ENCODE results near the gene SLC6A8. TPM values are rescaled to one million over a fixed set of nuclear protein-coding genes. Genes with fewer than 3 reads are reported as not detected.

Gene SLC6A8
- total and polyA plus RNA-seq, 2 of the 4 experiments (the other 2 are of a cell fraction) = 7.2 to 25.5 TPM

Small RNA genes lying within 50 kb of the gene (microRNA-seq; reads per million reads assigned to microRNA genes)
- not detected for gene RN7SL687P (ENCODE audit: insufficient read depth, insufficient read length)

Small RNA genes lying within 50 kb of the gene (small RNA-seq; reads per million reads assigned to genes)
- gene RN7SL687P = 0 to 1.8 (median 0) reads per million in 5 experiments

Other genes starting within 250 kb of the SLC6A8 start
- gene TREX2, start 241.9 kb upstream of the SLC6A8 start, total RNA-seq (2012; rRNA removed) = 0.36 and 0.56 TPM in 2 replicates
- 0.84 and 1.1 TPM in 2 replicates for gene TREX2, start 241.9 kb upstream of the SLC6A8 start, polyA plus RNA-seq (2012; rRNA removed)
- gene HAUS7, start 217.3 kb upstream of the SLC6A8 start, total RNA-seq (2012; rRNA removed) = 10.8 TPM in 2 replicates
- 25.9 and 27.7 TPM in 2 replicates for gene HAUS7, start 217.3 kb upstream of the SLC6A8 start, polyA plus RNA-seq (2012; rRNA removed)
- gene BGN, start 192.9 kb upstream of the SLC6A8 start, total RNA-seq (2012; rRNA removed) = 10.0 and 11.3 TPM in 2 replicates
- 269 and 298 TPM in 2 replicates for gene BGN, start 192.9 kb upstream of the SLC6A8 start, polyA plus RNA-seq (2012; rRNA removed)
- gene ATP2B3, start 170.3 kb upstream of the SLC6A8 start, total RNA-seq (2012; rRNA removed) = under 0.01 TPM in 1 of 2 replicates, not detected in the other
- gene ATP2B3, start 170.3 kb upstream of the SLC6A8 start, polyA plus RNA-seq (2012; rRNA removed) = 0.03 and 0.06 TPM in 2 replicates
- gene CCNQ, start 88.8 kb upstream of the SLC6A8 start, total RNA-seq (2012; rRNA removed) = 26.9 and 27.6 TPM in 2 replicates
- 35.2 and 39.1 TPM in 2 replicates for gene CCNQ, start 88.8 kb upstream of the SLC6A8 start, polyA plus RNA-seq (2012; rRNA removed)
- under 0.01 TPM in 2 replicates for gene DUSP9, start 40.7 kb upstream of the SLC6A8 start, total RNA-seq (2012; rRNA removed)
- 0.09 and 0.16 TPM in 2 replicates for gene DUSP9, start 40.7 kb upstream of the SLC6A8 start, polyA plus RNA-seq (2012; rRNA removed)
- gene PNCK, start 14.1 kb upstream of the SLC6A8 start, total RNA-seq (2012; rRNA removed) = 0.18 TPM in 1 of 2 replicates, not detected in the other
- gene PNCK, start 14.1 kb upstream of the SLC6A8 start, polyA plus RNA-seq (2012; rRNA removed) = 0.13 and 0.22 TPM in 2 replicates
- 166 and 244 TPM in 2 replicates for gene BCAP31, start 36.5 kb downstream of the SLC6A8 start, total RNA-seq (2012; rRNA removed)
- gene BCAP31, start 36.5 kb downstream of the SLC6A8 start, polyA plus RNA-seq (2012; rRNA removed) = 125 and 131 TPM in 2 replicates
- 4.3 and 4.7 TPM in 2 replicates for gene ABCD1, start 36.9 kb downstream of the SLC6A8 start, total RNA-seq (2012; rRNA removed)
- 7.0 and 8.3 TPM in 2 replicates for gene ABCD1, start 36.9 kb downstream of the SLC6A8 start, polyA plus RNA-seq (2012; rRNA removed)
- 0.36 and 1.7 TPM in 2 replicates for gene PLXNB3, start 76.3 kb downstream of the SLC6A8 start, total RNA-seq (2012; rRNA removed)
- gene PLXNB3, start 76.3 kb downstream of the SLC6A8 start, polyA plus RNA-seq (2012; rRNA removed) = 22.3 and 26.9 TPM in 2 replicates
- 0.36 and 0.56 TPM in 2 replicates for gene SRPK3, start 93.1 kb downstream of the SLC6A8 start, total RNA-seq (2012; rRNA removed)
- 0.34 and 0.70 TPM in 2 replicates for gene SRPK3, start 93.1 kb downstream of the SLC6A8 start, polyA plus RNA-seq (2012; rRNA removed)
- 75.8 and 79.4 TPM in 2 replicates for gene IDH3G, start 106.4 kb downstream of the SLC6A8 start, total RNA-seq (2012; rRNA removed)
- 85.7 and 95.0 TPM in 2 replicates for gene IDH3G, start 106.4 kb downstream of the SLC6A8 start, polyA plus RNA-seq (2012; rRNA removed)
- gene SSR4, start 106.7 kb downstream of the SLC6A8 start, total RNA-seq (2012; rRNA removed) = 118 and 141 TPM in 2 replicates
- 480 and 481 TPM in 2 replicates for gene SSR4, start 106.7 kb downstream of the SLC6A8 start, polyA plus RNA-seq (2012; rRNA removed)
- gene PDZD4, start 142.6 kb downstream of the SLC6A8 start, total RNA-seq (2012; rRNA removed) = under 0.01 and 0.28 TPM in 2 replicates
- gene PDZD4, start 142.6 kb downstream of the SLC6A8 start, polyA plus RNA-seq (2012; rRNA removed) = 0.34 and 0.38 TPM in 2 replicates
- gene L1CAM, start 198.2 kb downstream of the SLC6A8 start, total RNA-seq (2012; rRNA removed) = 0.36 and 0.56 TPM in 2 replicates
- 1.9 and 2.2 TPM in 2 replicates for gene L1CAM, start 198.2 kb downstream of the SLC6A8 start, polyA plus RNA-seq (2012; rRNA removed)
- gene AVPR2, start 216.7 kb downstream of the SLC6A8 start, total RNA-seq (2012; rRNA removed) = not detected in 2 replicates
- gene AVPR2, start 216.7 kb downstream of the SLC6A8 start, polyA plus RNA-seq (2012; rRNA removed) = not detected in 2 replicates
- gene ARHGAP4, start 238.3 kb downstream of the SLC6A8 start, total RNA-seq (2012; rRNA removed) = 0.18 and 0.28 TPM in 2 replicates
- gene ARHGAP4, start 238.3 kb downstream of the SLC6A8 start, polyA plus RNA-seq (2012; rRNA removed) = 0.72 and 0.79 TPM in 2 replicates
- gene NAA10, start 247.1 kb downstream of the SLC6A8 start, total RNA-seq (2012; rRNA removed) = 98.6 and 118 TPM in 2 replicates
- gene NAA10, start 247.1 kb downstream of the SLC6A8 start, polyA plus RNA-seq (2012; rRNA removed) = 150 and 172 TPM in 2 replicates